ENCODE results near the gene RSRC1. TPM values are rescaled to one million over a fixed set of nuclear protein-coding genes. Genes with fewer than 3 reads are reported as not detected.
"Not testable (repeated sequence)": the region's sequence is repeated elsewhere in the genome, so short reads cannot be mapped to it uniquely, and the experiment has no call there.

The RSRC1 gene
- total and polyA plus RNA-seq, 7 donors, result 12.9 to 27.2 (median 19.7) TPM

DNA sequence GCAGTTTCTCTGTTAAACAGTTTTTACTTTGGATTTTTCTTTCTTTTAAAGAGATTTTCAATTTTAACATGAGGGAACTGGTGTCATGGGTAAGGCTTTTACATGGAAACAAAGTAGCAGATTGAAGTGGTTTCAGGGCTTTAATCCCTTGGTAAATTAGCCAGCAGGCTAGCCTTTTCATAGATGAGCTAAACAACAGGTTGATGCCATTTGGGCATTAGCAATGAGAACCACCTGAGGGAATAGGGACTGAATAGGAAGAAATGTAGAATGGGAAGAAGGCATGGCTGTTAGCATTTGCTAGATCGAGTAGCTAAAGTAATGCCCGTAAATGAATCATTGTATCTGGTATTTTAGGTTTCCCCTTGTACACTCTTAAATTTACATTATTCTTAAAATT is 295.6 kb downstream of the RSRC1 start:
- intact Hi-C loops (cut with DNase I), result no loop called here
- ATAC-seq (no peak), DNase-seq (no peak)
- Histone ChIP-seq H3K27me3 (ENCODE audit: insufficient read depth in 3 of 3, low read length in 2 of 3) (no peaks in the 10 kb centered on the region), H3K36me3 (ENCODE audit: insufficient read depth in 1 of 2, low read depth in 1 of 2) (no peaks in the 10 kb centered on the region), H3K4me3 (no peak overlapping the region), H3K9me3 (no peaks in the 10 kb centered on the region), H3K27ac (no peak overlapping the region), H3K4me1 (no peaks in the 10 kb centered on the region)
- TF ChIP-seq CTCF (IDR thresholded peaks at IDR 0.05), result no peak
- 85 to 89% (median 85%) methylated on average over 2 of the region's 2 CpGs for WGBS, 3 donors

GRCh38 chr3:158407844-158408517 is 298.1 kb downstream of the RSRC1 start:
- no peaks in the 10 kb centered on the region for H3K9me3 ChIP-seq
- H3K27me3 ChIP-seq (ENCODE audit: insufficient read depth in 3 of 3, low read length in 2 of 3), result no peaks in the 10 kb centered on the region
- no peaks in the 10 kb centered on the region for H3K4me1 ChIP-seq
- intact Hi-C loops (cut with DNase I), result no loop called here
- H3K36me3 ChIP-seq (ENCODE audit: insufficient read depth in 1 of 2, low read depth in 1 of 2), result no peaks in the 10 kb centered on the region
- ATAC-seq, result no peak
- H3K27ac ChIP-seq, result no peak overlapping the region
- no peak for TF ChIP-seq CTCF (IDR thresholded peaks at IDR 0.05)
- DNase-seq, result no peak
- H3K4me3 ChIP-seq, result no peak overlapping the region
- 63 to 68% (median 63%) methylated on average over 4 of the region's 4 CpGs for WGBS, 3 donors

DNA sequence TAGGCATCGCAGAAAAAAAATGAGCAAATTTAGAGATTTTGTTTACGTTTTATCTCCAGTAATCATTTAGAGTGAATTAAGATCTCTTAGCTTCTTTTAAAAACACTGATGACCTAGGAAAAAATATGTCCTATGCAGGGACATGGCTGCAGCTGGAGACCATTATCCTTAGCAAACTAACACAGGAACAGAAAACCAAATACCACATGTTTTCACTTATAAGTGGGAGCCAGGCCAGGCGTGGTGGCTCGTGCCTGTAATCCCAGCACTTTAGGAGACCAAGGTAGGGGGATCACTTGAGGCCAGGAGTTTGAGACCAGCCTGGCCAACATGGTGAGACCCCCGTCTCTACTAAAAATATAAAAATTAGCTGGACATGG is 298.6 kb downstream of the RSRC1 start:
- H3K4me1 ChIP-seq; DNase-seq; H3K27me3 ChIP-seq (ENCODE audit: insufficient read depth in 3 of 3, low read length in 2 of 3); H3K27ac ChIP-seq; H3K36me3 ChIP-seq (ENCODE audit: insufficient read depth in 1 of 2, low read depth in 1 of 2); intact Hi-C loops (cut with DNase I); H3K9me3 ChIP-seq; ATAC-seq; H3K4me3 ChIP-seq: not testable (repeated sequence)
- 68 to 74% (median 70%) methylated on average over 5 of the region's 5 CpGs for WGBS, 3 donors

DNA sequence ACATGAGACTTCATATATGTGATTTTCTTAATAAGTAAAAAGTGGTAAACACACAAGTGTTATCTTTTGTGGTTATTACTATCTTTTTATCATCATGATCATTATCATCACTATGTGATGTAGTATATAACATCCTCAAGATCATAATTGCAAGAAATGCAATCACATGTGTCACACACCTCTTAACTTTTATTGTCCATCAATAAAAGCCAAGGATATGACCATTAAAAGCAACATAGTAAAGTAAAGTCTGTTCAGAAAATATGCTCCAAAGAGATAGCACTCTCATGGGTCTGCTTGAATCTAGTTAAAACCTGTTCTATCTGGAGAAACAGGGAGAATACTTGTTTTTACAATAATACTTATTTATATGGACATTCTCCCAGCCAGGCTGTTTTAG is 308.1 kb downstream of the RSRC1 start:
- no peak overlapping the region for H3K27ac ChIP-seq
- no peak for TF ChIP-seq CTCF (IDR thresholded peaks at IDR 0.05)
- H3K4me1 ChIP-seq, result no peaks in the 10 kb centered on the region
- intact Hi-C loops (cut with DNase I), result no loop called here
- H3K9me3 ChIP-seq, result no peaks in the 10 kb centered on the region
- no peaks in the 10 kb centered on the region for H3K36me3 ChIP-seq (ENCODE audit: insufficient read depth in 1 of 2, low read depth in 1 of 2)
- ATAC-seq (no peak), DNase-seq (no peak)
- no peak overlapping the region for H3K4me3 ChIP-seq
- H3K27me3 ChIP-seq (ENCODE audit: insufficient read depth in 3 of 3, low read length in 2 of 3), result no peaks in the 10 kb centered on the region

GRCh38 chr3:158419820-158420653 is 310.1 kb downstream of the RSRC1 start:
- no peaks in the 10 kb centered on the region for H3K27me3 ChIP-seq (ENCODE audit: insufficient read depth in 3 of 3, low read length in 2 of 3)
- H3K9me3 ChIP-seq, result no peaks in the 10 kb centered on the region
- H3K36me3 ChIP-seq (ENCODE audit: insufficient read depth in 1 of 2, low read depth in 1 of 2), result no peaks in the 10 kb centered on the region
- no peaks in the 10 kb centered on the region for H3K4me1 ChIP-seq
- no peak overlapping the region for H3K27ac ChIP-seq
- ATAC-seq, result no peak
- 92 to 93% (median 93%) methylated on average over 5 of the region's 5 CpGs for WGBS, 3 donors
- no peak for TF ChIP-seq CTCF (IDR thresholded peaks at IDR 0.05)
- intact Hi-C loops (cut with DNase I), result no loop called here
- DNase-seq, result no peak
- H3K4me3 ChIP-seq, result no peak overlapping the region
